SK-N-SH treated with all-trans-retinoic acid at 6 μM for 48 hours (cell line): ENCODE results near the gene ZNF618.

Source experiments
- ARNTL ChIP-seq: fragments of 450-650 bp; formaldehyde crosslinking; IDR thresholded peaks from 2 replicates; pipeline ENCODE4 v1.5.0; 2020; ENCODE audit warnings: low read depth, mild to moderate bottlenecking, moderate library complexity, borderline replicate concordance
- TOX ChIP-seq: fragments of 250-450 bp; sonication (Bioruptor Pico); IDR thresholded peaks from 2 replicates; pipeline ENCODE4 v1.8.0; 2021; ENCODE audit warnings: mild to moderate bottlenecking, moderate library complexity, borderline replicate concordance
- ZC3H10 ChIP-seq: fragments of 250-450 bp; sonication (Bioruptor Pico); IDR thresholded peaks from 2 replicates; pipeline ENCODE4 v1.5.1; 2021; ENCODE audit warnings: mild to moderate bottlenecking, moderate library complexity

GRCh38 chr9:114086009-114086408 lies 209.9 kb downstream of the ZNF618 start:
- TF ChIP-seq ZC3H10 (no peak), ARNTL (CRISPR knock-in tag) (no peak), TOX (no peak)
